Astrocyte (in vitro differentiated cells and primary cell): ENCODE data around the gene OTOP3.

Experiments used
- EZH2 ChIP-seq: IDR thresholded peaks from 2 replicates; pipeline ENCODE4 v1.6.1; 2012; ENCODE audit warnings: mild to moderate bottlenecking, low read length, inconsistent platforms; ENCODE audit not compliant: insufficient read depth
- TF ChIP-seq, protein P1 (sequence below): IDR thresholded peaks from 2 replicates; pipeline ENCODE4 v1.5.1; 2011; ENCODE audit warnings: low read depth, mild to moderate bottlenecking, inconsistent platforms, low read length, moderate library complexity; ENCODE audit not compliant: insufficient read depth

DNA sequence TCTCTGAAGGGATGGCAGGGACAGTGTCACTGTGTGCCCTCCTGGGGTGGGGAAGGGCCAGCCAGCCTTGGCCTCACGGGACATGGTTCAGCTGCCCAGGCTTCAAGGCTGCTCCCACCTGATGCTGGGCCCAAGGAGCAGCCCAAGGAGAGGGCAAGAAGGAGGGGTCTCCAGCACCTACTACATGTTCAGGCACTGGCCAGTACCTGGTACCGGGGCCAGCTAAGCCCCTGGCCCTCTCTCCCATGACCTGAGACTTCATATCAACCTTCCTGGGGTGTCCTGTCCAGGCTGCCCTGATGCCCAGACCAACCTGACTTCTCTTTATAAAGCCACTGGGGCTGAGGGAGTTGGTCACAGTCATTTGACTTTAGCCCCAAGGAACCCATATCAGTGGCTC is 13.9 kb upstream of the OTOP3 start:
- TF ChIP-seq, protein P1, sequence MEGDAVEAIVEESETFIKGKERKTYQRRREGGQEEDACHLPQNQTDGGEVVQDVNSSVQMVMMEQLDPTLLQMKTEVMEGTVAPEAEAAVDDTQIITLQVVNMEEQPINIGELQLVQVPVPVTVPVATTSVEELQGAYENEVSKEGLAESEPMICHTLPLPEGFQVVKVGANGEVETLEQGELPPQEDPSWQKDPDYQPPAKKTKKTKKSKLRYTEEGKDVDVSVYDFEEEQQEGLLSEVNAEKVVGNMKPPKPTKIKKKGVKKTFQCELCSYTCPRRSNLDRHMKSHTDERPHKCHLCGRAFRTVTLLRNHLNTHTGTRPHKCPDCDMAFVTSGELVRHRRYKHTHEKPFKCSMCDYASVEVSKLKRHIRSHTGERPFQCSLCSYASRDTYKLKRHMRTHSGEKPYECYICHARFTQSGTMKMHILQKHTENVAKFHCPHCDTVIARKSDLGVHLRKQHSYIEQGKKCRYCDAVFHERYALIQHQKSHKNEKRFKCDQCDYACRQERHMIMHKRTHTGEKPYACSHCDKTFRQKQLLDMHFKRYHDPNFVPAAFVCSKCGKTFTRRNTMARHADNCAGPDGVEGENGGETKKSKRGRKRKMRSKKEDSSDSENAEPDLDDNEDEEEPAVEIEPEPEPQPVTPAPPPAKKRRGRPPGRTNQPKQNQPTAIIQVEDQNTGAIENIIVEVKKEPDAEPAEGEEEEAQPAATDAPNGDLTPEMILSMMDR: no peak
- no peak for TF ChIP-seq EZH2
